ENCODE data around the gene WWP2.

The WWP2 gene

GRCh38 chr16:69859105-69859989 lies 97.2 kb downstream of the WWP2 start:
- no peak for DNase-seq

DNA sequence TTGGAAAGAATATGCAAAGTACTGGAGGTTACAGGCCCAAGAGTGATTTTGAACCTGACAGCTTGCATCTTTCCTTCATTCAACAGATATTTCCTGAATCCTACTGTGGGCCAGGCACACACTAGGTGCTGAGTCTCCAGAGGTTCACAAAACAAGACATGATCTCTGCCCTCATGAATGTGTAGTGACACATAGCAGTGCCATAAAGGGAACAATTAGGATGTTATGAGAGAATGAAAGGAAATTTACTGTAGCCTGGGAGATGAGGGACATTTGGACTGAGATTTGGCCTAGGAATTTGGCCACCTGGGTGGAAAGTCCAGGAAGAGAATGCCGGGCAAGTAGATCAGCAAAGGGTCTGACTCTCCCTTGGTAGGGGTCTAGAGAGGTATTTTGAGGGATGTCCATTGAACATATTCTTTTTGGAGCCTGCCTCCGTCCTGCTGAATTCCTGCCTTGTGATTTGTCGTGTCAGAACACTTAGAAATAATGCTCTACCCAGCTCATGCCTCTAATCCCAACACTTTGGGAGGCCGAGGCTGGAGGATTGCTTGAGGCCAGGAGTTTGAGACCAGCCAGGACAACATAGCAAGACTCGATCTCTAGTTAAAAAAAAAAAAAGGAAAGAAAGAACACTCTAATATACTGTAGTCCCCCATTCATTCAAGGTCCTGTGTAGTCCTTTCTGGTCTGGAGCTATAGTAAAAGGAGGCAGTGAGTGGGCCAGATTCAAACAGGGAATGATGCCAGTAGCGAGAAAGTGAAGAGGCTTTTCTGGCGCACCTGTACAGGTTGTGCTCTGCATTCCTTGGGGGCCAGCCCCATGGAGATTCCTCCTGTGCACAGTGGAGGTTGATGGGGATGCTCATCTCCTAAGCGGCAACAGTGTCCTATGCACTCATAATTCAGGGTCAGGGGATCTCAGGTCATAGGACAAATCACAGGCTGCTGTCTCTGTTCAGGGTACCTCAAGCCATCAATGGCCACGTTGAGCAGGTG lies 98.4 kb downstream of the WWP2 start:
- no peak for DNase-seq

DNA sequence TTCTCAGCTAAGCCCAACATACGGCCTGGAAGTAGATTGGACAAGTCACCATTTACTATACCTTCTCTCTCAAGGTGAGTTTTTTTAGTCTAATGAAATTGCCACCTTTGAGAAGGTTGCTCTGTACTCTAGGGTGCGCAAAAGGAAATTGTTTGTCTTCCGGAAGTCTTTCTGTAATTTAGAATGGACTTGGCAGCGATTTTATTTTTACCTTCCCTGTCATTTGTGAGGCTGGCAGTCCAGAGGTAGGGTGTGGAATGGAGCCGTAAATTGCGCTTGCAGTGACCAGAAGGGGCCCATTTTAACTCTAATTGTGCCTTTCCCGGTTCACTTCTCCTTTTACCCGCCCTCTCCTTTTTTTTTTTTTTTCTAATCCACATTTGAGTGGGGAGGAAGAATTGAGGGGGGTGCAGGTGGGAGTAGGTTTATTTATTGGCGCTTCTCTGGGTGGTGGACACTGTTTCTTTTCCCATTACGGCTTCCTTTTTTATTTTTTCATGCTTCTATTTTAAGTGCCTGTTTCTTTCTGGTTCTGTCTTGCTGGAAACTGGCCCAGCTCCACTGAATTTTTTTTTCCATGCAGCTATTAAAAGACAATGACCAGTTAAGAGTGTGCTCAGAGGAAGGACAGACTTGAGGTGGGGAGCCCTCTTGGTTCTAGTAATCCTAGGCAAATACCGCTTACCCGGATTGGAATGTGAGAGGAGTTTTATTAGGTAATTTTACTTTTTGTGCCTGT lies 99.3 kb downstream of the WWP2 start:
- DNase-seq: no peak

DNA sequence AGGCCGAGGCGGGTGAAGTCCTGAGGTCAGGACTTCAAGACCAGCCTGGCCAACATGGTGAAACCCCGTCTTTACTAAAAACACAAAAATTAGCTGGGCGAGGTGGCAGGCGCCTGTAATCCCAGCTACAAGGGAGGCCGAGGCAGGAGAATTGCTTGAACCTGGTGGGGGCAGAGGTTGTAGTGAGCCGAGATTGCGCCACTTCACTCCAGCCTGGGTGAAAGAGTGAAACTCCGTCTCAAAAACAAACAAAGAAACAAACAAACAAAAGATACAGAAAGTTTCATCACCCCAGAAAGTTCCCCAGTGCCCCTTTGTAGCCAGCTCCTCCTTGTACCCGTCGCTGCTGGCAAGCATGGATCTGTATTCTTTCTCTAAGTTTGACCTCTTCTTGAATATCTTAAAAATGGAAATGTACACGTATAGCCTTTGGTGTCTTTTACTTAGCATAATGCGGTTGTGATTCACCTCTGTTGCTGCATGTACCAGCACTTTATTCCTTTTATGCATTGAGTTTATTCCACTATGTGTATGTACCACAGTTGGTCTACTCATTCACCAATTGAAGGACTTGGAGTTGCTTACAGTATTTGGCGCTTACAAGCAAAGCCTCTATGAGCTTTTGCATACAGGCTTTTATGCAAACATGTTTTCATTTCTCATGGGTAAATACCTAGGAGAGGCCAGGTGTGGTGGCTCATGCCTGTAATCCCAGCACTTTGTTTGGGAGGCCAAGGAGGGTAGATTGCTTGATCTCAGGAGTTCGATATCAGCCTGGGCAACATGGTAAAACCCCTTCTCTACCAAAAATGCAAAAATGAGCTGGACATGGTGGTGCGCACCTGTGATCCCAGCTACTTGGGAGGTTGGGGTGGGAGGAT lies 101.5 kb downstream of the WWP2 start:
- no peak for DNase-seq

DNA sequence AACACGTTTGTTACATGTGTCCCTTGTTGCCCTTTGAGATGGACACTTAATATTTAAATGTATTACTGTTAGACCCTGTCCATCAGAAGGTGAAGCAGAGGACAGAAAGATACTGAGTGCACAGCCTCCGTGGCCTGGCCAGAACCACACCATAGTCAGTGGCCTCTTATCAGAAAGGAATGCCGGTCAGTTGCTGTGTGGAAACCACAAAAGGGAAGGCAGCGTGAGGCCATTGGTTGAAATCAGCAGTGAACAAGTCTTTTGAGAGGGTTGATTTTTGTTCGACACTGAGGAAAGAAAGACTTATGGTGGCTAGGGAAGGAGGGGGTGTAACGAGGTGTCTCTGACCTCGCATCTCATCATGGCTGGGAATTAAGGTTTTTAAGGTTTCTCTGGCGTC lies 103.6 kb downstream of the WWP2 start:
- no peak for DNase-seq

DNA sequence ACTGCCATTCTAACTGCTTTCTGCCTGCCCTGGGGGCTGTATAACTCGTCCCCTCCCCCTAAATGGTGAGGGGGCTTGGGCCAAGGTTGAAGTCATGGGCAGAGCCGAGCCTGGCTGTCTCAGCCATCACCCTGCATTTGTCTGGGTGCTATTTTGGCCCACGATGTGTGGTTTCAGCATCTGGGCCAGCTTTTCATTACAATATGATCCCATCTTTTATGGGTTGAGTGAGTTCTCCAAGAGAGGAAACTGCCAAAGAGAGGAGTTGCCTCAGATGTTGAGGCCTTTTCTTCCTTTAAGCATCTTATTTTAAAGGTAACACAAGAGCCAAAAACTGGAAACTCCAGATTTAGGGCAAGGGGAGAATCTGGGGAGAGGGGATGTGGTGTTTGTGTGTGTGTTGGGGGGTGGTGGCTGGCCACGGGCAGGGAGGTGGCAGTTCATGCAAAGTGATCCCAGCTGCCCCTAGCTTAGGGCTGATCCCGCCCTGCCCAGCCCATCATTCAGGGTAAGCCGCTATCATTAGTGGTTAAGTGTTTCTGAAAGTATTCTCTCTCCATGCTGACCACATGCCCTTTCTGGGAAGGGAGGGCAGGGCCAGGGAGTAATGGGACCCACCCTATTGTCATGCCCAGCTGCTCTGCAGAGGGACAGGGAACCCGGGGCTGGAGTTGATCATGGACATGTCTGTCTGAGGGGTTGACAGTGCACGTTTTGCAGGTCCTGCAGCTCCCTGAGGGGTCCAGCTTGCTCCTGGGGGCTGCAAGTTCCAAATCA lies 105.8 kb downstream of the WWP2 start:
- DNase-seq: no peak

DNA sequence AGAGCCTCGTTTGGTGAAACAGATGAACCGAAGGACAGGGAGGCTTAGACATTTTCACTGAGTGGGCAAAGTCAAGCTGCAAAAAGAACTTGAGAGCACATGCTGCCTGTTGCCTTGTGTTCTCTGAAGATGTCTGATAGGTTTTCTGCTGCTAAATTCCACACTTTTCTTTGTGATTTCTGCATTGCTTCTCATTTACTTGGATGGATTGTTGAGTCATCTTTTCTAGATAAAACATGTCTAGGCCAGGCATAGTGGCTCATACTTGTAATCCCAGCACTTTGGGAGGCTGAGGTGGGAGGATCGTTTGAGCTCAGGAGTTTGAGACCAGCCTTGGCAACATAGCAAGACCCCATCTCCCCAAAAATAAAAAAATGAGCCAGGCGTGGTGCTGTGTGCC lies 108.6 kb downstream of the WWP2 start:
- DNase-seq: no peak

GRCh38 chr16:69871708-69872107 lies 109.6 kb downstream of the WWP2 start:
- DNase-seq: no peak

GRCh38 chr16:69872888-69873287 lies 110.8 kb downstream of the WWP2 start:
- DNase-seq: no peak

DNA sequence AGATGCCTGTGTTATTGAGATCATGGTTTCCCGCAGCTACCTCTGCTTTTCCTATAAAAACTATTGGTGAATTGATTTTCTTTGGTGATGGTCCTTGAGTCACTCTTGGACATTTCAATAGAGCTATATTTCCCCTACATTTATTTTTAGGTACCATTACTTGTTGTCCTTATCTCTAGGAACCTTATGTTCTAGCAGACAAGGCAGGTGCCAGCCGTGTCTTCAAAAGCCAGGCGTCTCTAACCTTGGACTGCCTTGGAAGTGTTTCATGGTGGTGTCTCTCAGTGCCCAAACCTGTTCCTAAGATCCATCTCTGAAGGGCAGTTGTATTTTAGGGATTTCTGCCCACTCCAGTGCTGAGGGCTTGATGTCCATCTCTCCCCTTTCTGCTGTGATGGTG lies 111.7 kb downstream of the WWP2 start:
- no peak for DNase-seq

DNA sequence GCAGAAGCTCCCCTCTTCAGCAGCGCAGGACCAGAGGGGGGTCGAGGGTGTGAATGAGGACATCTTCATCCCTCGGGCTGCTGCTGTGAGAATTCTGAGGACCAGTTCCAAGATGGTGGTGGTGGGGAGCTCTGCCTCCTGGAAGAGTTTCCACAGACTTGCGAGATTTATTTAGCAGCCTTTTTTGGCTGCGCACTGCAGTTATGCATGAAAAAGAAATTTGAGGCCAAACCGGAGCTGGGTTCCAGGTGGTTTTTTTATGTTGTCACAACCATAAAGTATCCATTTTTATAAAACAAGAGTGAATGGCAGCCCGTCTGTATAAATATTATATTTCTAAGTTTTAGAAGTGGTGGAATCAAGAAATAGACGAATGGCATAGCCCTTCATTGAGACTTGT lies 112.1 kb downstream of the WWP2 start:
- DNase-seq: no peak

DNA sequence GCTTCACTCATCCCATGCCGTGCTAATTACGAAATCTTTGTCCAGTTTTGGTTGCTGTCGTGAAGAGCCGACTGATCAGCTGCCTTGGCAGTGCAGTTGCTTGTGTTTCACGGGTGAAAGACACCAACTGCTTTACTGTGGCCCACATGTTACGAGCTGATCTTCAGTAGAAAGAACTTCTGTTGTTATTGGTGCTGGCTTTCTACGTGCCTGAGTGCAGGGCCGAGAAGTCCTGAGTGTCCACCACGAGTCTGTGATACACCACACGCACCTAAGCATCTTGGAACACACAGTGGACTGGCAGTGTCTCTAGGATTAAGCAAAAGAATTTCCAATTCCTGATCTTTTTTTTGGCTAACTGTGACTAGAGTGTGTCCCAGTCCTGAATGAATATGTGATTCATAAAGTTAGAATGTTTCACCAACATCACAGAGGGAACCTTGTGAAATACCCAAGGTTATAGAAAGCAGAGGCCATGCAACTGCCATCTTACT lies 118.6 kb downstream of the WWP2 start:
- no peak for DNase-seq

GRCh38 chr16:69881141-69881540 lies 119.0 kb downstream of the WWP2 start:
- no peak for DNase-seq

GRCh38 chr16:69883744-69884143 lies 121.6 kb downstream of the WWP2 start:
- no peak for DNase-seq

DNA sequence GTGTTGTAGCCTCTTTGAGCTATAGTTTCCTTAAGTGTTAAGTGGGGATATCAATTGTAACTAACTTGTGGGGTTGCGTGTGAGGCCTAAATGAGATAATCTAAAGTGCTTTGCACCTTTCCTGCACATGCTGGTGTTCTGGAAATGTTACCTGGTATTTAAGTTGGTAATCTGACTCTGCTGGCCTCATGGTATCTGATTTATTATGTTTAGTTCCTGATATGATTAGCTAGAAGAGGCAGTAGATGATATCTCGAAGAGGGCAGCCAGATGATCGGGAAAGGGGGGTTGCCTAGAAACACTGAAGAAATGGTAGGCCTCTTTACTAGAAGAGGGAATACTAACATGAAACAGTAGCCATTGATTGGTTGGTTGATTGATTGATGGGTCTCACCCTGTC lies 123.6 kb downstream of the WWP2 start:
- no peak for DNase-seq

DNA sequence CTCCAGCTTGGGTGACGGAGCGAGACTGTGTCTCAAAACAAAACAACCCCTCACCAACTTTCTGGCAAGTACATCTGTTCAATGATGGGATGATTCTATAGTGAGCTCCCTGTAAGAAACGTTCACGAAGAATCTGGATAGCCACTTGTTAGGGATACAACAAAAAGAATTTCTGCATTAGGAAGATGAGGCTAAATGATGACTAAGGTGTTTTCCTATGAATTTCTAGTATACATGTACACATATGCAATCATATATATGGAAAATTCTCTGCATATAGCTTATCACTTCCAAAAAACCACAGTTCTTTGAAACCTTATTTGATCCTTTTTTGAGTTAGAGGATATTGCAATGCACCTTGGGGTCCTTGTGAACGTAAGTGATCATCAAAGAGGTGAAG lies 124.6 kb downstream of the WWP2 start:
- no peak for DNase-seq

DNA sequence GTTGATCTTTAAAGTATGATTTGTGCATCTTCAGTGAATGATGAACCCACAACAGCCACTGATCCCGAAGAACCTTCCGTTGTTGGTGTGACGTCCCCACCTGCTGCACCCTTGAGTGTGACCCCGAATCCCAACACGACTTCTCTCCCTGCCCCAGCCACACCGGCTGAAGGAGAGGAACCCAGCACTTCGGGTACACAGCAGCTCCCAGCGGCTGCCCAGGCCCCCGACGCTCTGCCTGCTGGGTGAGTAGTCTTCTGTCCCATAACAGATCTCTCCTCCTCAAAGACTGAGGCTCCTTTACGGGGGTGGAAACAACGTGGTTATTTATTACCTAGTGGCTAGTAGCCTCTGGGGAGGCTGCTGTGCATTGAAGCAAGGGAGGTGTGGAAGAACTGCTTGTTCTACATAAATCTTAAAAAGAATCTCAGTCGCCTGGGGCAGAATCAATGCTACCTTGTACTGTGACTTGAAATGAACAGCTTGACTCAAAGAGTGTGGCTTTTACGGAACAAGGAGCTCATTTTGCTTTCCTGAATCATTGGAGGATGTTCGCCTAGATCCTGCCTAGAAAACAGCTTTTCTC lies 126.0 kb downstream of the WWP2 start:
- DNase-seq: no peak

DNA sequence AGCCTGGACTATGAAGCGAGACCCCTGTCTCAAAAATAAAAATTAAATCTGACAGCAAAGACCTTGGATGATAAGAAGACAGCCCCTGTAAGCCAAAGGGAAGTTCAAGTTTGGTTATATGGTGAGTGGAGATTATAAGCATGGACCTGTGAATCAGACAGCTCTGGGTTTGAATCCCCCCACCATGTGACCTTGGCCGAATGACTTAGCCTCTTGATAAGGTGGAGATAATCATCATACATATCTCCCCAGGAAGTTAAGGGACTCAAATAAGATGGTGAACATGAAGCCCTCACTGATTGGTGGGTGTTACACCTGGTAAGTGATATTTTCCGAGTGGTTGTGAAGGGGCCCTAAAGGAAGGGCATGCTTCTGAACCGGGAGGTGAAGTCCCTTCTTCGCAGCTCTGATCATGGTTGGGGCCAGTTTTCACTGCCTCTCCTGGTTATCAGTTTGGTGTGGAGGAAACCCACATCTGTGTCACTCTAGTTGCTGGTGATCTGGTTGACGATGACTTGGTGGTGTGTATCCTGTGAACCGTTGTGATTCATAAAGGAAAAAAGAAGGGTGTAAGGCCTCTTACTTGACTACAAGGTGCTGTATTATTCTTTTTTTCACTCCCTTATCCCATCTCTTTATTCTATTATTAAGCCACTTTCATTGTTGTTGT lies 127.3 kb downstream of the WWP2 start:
- DNase-seq: no peak

DNA sequence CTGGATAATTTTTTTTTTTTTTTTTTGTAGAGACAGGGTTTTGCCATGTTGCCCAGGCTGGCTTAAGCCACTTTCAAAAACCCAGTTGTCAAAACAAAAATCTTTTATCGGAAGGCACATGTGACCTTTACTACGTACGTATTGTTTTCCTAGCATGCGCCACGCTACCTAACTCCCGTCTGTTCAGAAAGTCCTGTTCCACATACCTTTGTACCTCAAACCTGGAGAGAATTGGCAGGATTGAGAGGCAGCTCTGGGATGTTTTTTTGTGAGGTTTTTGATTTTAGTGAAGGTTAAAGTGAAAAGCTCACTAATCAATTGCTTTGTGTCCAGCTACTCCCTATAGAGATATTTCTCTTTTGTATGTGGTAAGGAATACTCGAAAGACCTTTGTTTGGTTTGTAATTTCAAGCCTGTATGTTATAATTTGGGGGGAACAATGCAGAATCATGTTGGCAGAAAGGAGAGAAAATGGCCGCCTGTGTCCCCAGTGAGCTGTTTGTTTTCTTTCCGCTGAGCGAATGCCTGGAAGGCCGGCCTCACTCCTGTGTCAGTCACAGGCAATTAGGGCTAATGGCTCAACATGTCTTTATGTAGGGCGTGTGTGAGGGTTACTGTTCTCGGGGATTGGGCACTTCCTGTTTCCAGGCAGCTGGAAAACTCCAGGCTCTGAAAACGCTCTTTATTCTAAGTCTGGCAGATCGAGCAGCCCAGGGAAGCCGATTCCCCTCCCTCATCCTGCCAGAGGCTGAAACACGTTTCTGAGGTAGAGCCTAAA lies 128.2 kb downstream of the WWP2 start:
- no peak for DNase-seq
